ENCODE results near the gene TGFBR1. TPM values are rescaled to one million over a fixed set of nuclear protein-coding genes. Genes with fewer than 3 reads are reported as not detected.

The TGFBR1 gene
- total RNA-seq, 1 donor from 2014 or later, result 207 TPM

DNA sequence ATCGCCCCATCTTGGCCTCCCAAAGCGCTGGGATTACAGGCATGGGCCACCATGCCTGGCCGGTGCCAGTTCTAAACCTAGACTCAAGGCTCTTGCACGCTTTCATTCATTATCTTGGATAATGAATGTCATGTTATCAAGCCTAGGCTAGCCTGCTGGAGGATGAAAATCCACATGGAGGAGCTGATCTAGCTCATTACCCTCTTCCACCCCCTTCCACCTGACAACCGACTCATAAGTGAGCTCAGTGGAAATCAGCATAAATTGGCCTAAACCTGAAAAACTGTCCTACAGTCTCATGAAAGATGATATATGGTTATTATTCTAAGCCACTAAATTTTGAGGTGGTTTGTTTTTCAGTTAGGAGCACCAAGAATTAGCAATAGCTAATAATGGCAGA is 3.6 kb upstream of the TGFBR1 start:
- Mint-ChIP-seq H3K4me3 (ENCODE audit: unreplicated experiment) (no peak overlapping the region), H3K9me3 (ENCODE audit: unreplicated experiment) (peaks cover 11% of the 10 kb centered on the region), H3K4me1 (ENCODE audit: low read depth, unreplicated experiment) (peaks cover 17% of the 10 kb centered on the region), H3K27me3 (ENCODE audit: unreplicated experiment) (peaks cover 16% of the 10 kb centered on the region), H3K27ac (ENCODE audit: unreplicated experiment) (no peak overlapping the region), H3K36me3 (ENCODE audit: unreplicated experiment) (no peaks in the 10 kb centered on the region)
- DNase-seq, result no peak
- TF ChIP-seq, protein P1, sequence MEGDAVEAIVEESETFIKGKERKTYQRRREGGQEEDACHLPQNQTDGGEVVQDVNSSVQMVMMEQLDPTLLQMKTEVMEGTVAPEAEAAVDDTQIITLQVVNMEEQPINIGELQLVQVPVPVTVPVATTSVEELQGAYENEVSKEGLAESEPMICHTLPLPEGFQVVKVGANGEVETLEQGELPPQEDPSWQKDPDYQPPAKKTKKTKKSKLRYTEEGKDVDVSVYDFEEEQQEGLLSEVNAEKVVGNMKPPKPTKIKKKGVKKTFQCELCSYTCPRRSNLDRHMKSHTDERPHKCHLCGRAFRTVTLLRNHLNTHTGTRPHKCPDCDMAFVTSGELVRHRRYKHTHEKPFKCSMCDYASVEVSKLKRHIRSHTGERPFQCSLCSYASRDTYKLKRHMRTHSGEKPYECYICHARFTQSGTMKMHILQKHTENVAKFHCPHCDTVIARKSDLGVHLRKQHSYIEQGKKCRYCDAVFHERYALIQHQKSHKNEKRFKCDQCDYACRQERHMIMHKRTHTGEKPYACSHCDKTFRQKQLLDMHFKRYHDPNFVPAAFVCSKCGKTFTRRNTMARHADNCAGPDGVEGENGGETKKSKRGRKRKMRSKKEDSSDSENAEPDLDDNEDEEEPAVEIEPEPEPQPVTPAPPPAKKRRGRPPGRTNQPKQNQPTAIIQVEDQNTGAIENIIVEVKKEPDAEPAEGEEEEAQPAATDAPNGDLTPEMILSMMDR (IDR thresholded peaks at IDR 0.05; ENCODE audit: partially characterized antibody, unreplicated experiment), result no peak

DNA sequence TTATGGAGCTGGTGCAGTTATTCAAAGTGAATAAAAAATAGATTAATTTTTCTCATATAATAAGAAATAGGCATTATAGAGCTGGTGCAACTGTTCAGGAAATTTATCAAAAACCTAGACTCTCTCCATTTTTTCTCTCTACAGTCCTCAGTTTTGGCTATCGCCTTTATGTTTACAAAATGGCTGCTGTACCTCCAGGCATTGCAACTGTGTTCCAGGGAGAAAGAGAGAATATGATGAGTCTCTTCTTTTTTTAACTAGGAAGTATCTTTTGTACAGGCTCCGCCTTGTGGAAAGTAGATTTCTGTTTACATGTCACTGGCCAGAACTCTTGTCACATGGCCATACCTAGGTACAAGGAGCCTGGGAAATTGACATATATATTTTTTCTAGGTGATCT is 3.1 kb upstream of the TGFBR1 start:
- Mint-ChIP-seq H3K27ac (ENCODE audit: unreplicated experiment) (no peak overlapping the region), H3K4me1 (ENCODE audit: low read depth, unreplicated experiment) (peaks cover 19% of the 10 kb centered on the region), H3K4me3 (ENCODE audit: unreplicated experiment) (no peak overlapping the region), H3K9me3 (ENCODE audit: unreplicated experiment) (peaks cover 11% of the 10 kb centered on the region), H3K27me3 (ENCODE audit: unreplicated experiment) (peaks cover 13% of the 10 kb centered on the region), H3K36me3 (ENCODE audit: unreplicated experiment) (no peaks in the 10 kb centered on the region)
- DNase-seq, result no peak
- TF ChIP-seq, protein P1 (IDR thresholded peaks at IDR 0.05; ENCODE audit: partially characterized antibody, unreplicated experiment), result no peak

DNA sequence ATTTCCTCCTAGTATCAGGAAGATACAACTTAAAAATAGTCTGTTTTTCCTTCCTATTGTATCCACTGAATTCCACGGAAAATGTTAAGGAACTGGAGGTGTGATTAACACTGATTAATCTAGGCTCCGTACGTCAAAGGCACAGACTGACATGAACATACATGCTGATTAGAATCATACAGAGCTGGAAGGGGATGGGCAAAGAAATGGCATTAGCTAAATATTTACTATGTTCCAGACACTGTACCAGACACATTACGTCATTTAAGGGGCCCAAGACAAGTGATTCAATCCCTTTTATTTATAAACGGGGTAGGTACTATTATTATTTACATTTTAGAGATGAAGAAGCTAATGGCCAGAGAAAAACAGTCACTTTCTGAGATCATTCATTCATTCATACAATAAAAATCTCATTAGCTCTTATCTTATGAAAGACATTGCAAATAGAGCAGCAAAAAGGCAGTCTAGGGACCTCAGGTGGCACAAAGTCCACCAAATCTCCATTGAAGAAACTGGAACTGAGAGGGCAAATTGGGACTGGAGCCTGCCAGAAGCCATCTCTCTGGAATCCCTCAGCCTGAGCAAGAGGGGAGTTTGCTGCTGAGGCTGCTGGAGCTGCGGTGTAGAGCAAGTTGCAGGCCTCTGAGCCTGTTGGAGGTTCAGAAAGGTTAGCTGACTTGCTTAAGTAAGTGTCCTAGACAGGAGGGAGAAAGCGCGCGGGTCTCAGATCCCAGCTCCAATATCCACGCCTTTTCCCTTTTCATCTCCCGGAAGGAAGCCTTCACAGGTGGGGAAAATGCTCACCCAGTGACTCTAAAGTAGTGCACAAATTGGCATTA is 1.6 kb upstream of the TGFBR1 start:
- H3K4me1 Mint-ChIP-seq (ENCODE audit: low read depth, unreplicated experiment), result peaks cover 29% of the 10 kb centered on the region
- peak overlapping the region; percentile 59 for H3K27ac Mint-ChIP-seq (ENCODE audit: unreplicated experiment)
- peak overlapping the region; percentile 95 for H3K4me3 Mint-ChIP-seq (ENCODE audit: unreplicated experiment)
- peaks cover 12% of the 10 kb centered on the region for H3K27me3 Mint-ChIP-seq (ENCODE audit: unreplicated experiment)
- no peak for DNase-seq
- TF ChIP-seq, protein P1 (IDR thresholded peaks at IDR 0.05; ENCODE audit: partially characterized antibody, unreplicated experiment), result no peak
- H3K36me3 Mint-ChIP-seq (ENCODE audit: unreplicated experiment), result no peaks in the 10 kb centered on the region
- H3K9me3 Mint-ChIP-seq (ENCODE audit: unreplicated experiment), result peaks cover 11% of the 10 kb centered on the region

DNA sequence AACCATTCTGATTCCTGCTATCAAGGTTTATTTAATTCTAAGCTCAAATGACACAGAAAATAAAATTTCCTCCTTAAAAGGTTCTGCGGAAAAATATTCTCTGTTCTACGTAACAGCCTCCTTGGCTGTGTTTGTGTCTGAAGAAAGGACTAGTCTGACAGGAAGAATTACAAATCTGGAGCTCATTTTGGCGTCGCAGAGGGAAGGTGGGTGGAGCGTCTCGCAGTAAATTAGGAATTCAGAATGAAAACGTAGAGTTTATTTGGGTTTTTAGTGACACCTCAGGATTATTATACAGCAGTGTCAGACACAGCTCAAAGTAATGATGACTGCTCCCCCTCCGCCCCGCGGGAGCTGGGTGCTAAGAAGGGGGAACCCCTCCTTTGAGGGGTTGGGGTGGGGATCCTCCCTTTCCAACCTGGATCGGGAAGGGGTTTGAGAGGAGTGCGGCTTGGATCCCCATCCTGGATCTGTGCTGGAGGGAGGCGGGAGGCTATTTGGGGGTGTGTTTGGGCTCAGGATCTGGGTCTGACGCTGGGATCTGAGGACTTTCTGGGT is 933 bp upstream of the TGFBR1 start:
- Mint-ChIP-seq H3K9me3 (ENCODE audit: unreplicated experiment) (peaks cover 11% of the 10 kb centered on the region), H3K36me3 (ENCODE audit: unreplicated experiment) (no peaks in the 10 kb centered on the region), H3K27ac (ENCODE audit: unreplicated experiment) (peak overlapping the region; percentile 84), H3K4me3 (ENCODE audit: unreplicated experiment) (peak overlapping the region; percentile 95), H3K27me3 (ENCODE audit: unreplicated experiment) (peaks cover 12% of the 10 kb centered on the region), H3K4me1 (ENCODE audit: low read depth, unreplicated experiment) (peaks cover 36% of the 10 kb centered on the region)
- DNase-seq, result peak; percentile 21
- TF ChIP-seq, protein P1 (IDR thresholded peaks at IDR 0.05; ENCODE audit: partially characterized antibody, unreplicated experiment), result no peak

All from glutamatergic neuron (in vitro differentiated cells).